Sigmoid colon (tissue), 7 donors: Measurements from ENCODE around the gene ATP2B2. TPM values are rescaled to one million over a fixed set of nuclear protein-coding genes. Genes with fewer than 3 reads are reported as not detected.

Source experiments
- DNase-seq: peaks from one replicate; pipeline ENCODE4 v3.0.0-alpha.2; 2019
- H3K27ac ChIP-seq, 4 donors: fragments of 200-600 bp; sonication (generic); one replicate each; pipeline ENCODE4 v1.5.1; 2016 to 2019; ENCODE audit warnings: mild to moderate bottlenecking in 1 of 4
- H3K27me3 ChIP-seq, 3 donors: fragments of 200-600 bp; sonication (generic); one replicate each; pipeline ENCODE4 v1.5.1; 2019; ENCODE audit warnings: mild to moderate bottlenecking in 1 of 3
- H3K36me3 ChIP-seq, 4 donors: fragments of 200-600 bp; sonication (generic); one replicate each; pipeline ENCODE4 v1.5.1; 2016 to 2019
- H3K4me1 ChIP-seq, 4 donors: fragments of 200-600 bp; sonication (generic); one replicate each; pipeline ENCODE4 v1.5.1; 2017 to 2019
- H3K4me3 ChIP-seq, 4 donors: fragments of 200-600 bp; sonication (generic); one replicate each; pipeline ENCODE4 v1.5.1; 2017 to 2019; ENCODE audit warnings: mild to moderate bottlenecking in 2 of 4, moderate library complexity in 1 of 4
- H3K9me3 ChIP-seq, 4 donors: fragments of 200-600 bp in 3 of 4; sonication (generic) in 3 of 4; one replicate each; pipeline versions ENCODE4 v1.5.1 to v1.6.1; 2013 to 2019
- CTCF ChIP-seq, 4 experiments: fragments of 450-650 bp in 3 of 4; fragments of 200-600 bp in 1 of 4; IDR thresholded peaks; one replicate each; pipeline ENCODE4 v1.5.1; 2016 to 2019; ENCODE audit warnings: antibody characterized with exemption in 4 of 4, mild to moderate bottlenecking in 3 of 4, moderate library complexity in 2 of 4
- EP300 ChIP-seq, 4 donors: sonication (generic); formaldehyde crosslinking; IDR thresholded peaks; one replicate each; pipeline ENCODE4 v1.6.1; 2017; ENCODE audit warnings: antibody characterized with exemption in 4 of 4
- POLR2A ChIP-seq, 2 donors: fragments of 450-650 bp; IDR thresholded peaks; one replicate each; pipeline ENCODE4 v1.6.1; 2016; ENCODE audit warnings: antibody characterized with exemption in 2 of 2, mild to moderate bottlenecking in 2 of 2, moderate library complexity in 2 of 2
- POLR2AphosphoS5 ChIP-seq, 4 donors: sonication (generic); formaldehyde crosslinking; IDR thresholded peaks; one replicate each; pipeline ENCODE4 v1.6.1; 2017; ENCODE audit warnings: antibody characterized with exemption in 4 of 4
- WGBS, 2 donors: extraction: QIAGEN DNeasy Blood & Tissue Kit; methylation state at CpG; one replicate each; pipeline ENCODE4 v1.1.7; 2013; 5-methylcytosine and 5-hydroxymethylcytosine counted together
- intact Hi-C: fragments of 100-400 bp; cut with DNase I; formaldehyde crosslinking; loops from one replicate; pipeline ENCODE4 v1.15.1; 2023
- polyA plus RNA-seq, 3 donors: library from polyadenylated mRNA; stranded (reverse); fragments of 200-250 nt; gene quantifications; one replicate each; pipeline ENCODE4 v1.2.3, GENCODE V29; 2013
- total RNA-seq, 4 donors: library from RNA; depleted of rRNA; stranded (reverse); fragments of >200 nt; gene quantifications; one replicate each; pipeline ENCODE4 v1.1.0, GENCODE V29; 2016
- donor health status: healthy with polysubstance abuse.
- donor health status: Bipolar disorder and iron deficiency.
- donor health status: healthy.

Gene ATP2B2
- total and polyA plus RNA-seq, 7 donors = under 0.01 to 0.83 (median 0.23) TPM; not detected in 3

- no peak overlapping the region for H3K27ac ChIP-seq
- WGBS, 2 donors = 90% methylated on average over 3 of the region's 3 CpGs
- H3K27me3 ChIP-seq = no peaks in the 10 kb centered on the region
- TF ChIP-seq POLR2AphosphoS5 (IDR thresholded peaks at IDR 0.05) (no peak), EP300 (IDR thresholded peaks at IDR 0.05) (no peak), CTCF (IDR thresholded peaks at IDR 0.05) (no peak), POLR2A (IDR thresholded peaks at IDR 0.05) (no peak)
- no peaks in the 10 kb centered on the region for H3K36me3 ChIP-seq
- no peak overlapping the region for H3K4me3 ChIP-seq
- no peaks in the 10 kb centered on the region for H3K4me1 ChIP-seq
- DNase-seq = no peak
- intact Hi-C loops = no loop called here
- H3K9me3 ChIP-seq = no peaks in the 10 kb centered on the region
Observed at GRCh38 chr3:10399634-10400033, 105.8 kb downstream of the ATP2B2 start.

- Histone ChIP-seq H3K27ac (no peak overlapping the region), H3K4me3 (no peak overlapping the region), H3K27me3 (no peaks in the 10 kb centered on the region), H3K9me3 (no peaks in the 10 kb centered on the region), H3K4me1 (no peaks in the 10 kb centered on the region), H3K36me3 (no peaks in the 10 kb centered on the region)
- no peak for TF ChIP-seq CTCF (IDR thresholded peaks at IDR 0.05)
- TF ChIP-seq POLR2AphosphoS5 (IDR thresholded peaks at IDR 0.05) = no peak
- TF ChIP-seq EP300 (IDR thresholded peaks at IDR 0.05) = no peak
- TF ChIP-seq POLR2A (IDR thresholded peaks at IDR 0.05) = no peak
- 66 to 82% methylated on average over 4 of the region's 4 CpGs for WGBS, 2 donors
- intact Hi-C loops = no loop called here
- DNase-seq = no peak
Observed at GRCh38 chr3:10398341-10398740, 107.0 kb downstream of the ATP2B2 start.

- WGBS, 2 donors = 76 to 85% methylated on average over 4 of the region's 4 CpGs
- no peaks in the 10 kb centered on the region for H3K27me3 ChIP-seq
- TF ChIP-seq CTCF (IDR thresholded peaks at IDR 0.05) (no peak), POLR2AphosphoS5 (IDR thresholded peaks at IDR 0.05) (no peak), EP300 (IDR thresholded peaks at IDR 0.05) (no peak)
- H3K4me1 ChIP-seq = no peaks in the 10 kb centered on the region
- no peaks in the 10 kb centered on the region for H3K9me3 ChIP-seq
- intact Hi-C loops = no loop called here
- no peak overlapping the region for H3K27ac ChIP-seq
- no peak for DNase-seq
- H3K36me3 ChIP-seq = no peaks in the 10 kb centered on the region
- no peak overlapping the region for H3K4me3 ChIP-seq
Observed at GRCh38 chr3:10397879-10398278, 107.5 kb downstream of the ATP2B2 start.

- no peak for DNase-seq
- Histone ChIP-seq H3K27ac (no peak overlapping the region), H3K4me1 (no peaks in the 10 kb centered on the region), H3K36me3 (no peaks in the 10 kb centered on the region), H3K9me3 (no peaks in the 10 kb centered on the region), H3K4me3 (no peak overlapping the region), H3K27me3 (no peaks in the 10 kb centered on the region)
- intact Hi-C loops = no loop called here
- 63 to 85% methylated on average over 4 of the region's 4 CpGs for WGBS, 2 donors
- TF ChIP-seq CTCF (IDR thresholded peaks at IDR 0.05) (no peak), POLR2AphosphoS5 (IDR thresholded peaks at IDR 0.05) (no peak), POLR2A (IDR thresholded peaks at IDR 0.05) (no peak), EP300 (IDR thresholded peaks at IDR 0.05) (no peak)
Observed at GRCh38 chr3:10396931-10397330, 108.5 kb downstream of the ATP2B2 start.

GRCh38 chr3:10396083-10396482, 109.3 kb downstream of the ATP2B2 start:
- Histone ChIP-seq H3K27me3 (no peaks in the 10 kb centered on the region), H3K9me3 (no peaks in the 10 kb centered on the region), H3K36me3 (no peaks in the 10 kb centered on the region), H3K27ac (no peak overlapping the region), H3K4me3 (no peak overlapping the region), H3K4me1 (no peaks in the 10 kb centered on the region)
- no peak for TF ChIP-seq POLR2AphosphoS5 (IDR thresholded peaks at IDR 0.05)
- no peak for TF ChIP-seq CTCF (IDR thresholded peaks at IDR 0.05)
- TF ChIP-seq POLR2A (IDR thresholded peaks at IDR 0.05) = no peak
- TF ChIP-seq EP300 (IDR thresholded peaks at IDR 0.05) = no peak
- DNase-seq = no peak
- 61 to 68% methylated on average over 4 of the region's 4 CpGs for WGBS, 2 donors
- intact Hi-C loops = no loop called here
